HG03439 (cell line): ENCODE measurements around the gene STEAP1.
"Not testable (repeated sequence)": the region's sequence is repeated elsewhere in the genome, so short reads cannot be mapped to it uniquely, and the experiment has no call there.

Experiments
- ATAC-seq: cut with Tn5 transposase; IDR thresholded peaks from one replicate; pipeline ENCODE4 v1.9.1; 2021; ENCODE audit warnings: mild to moderate bottlenecking, moderate library complexity; ENCODE audit not compliant: unreplicated experiment

The STEAP1 gene

GRCh38 chr7:90173127-90173844, 19.0 kb downstream of the STEAP1 start:
- ATAC-seq, result peak; percentile 89

- no peak for ATAC-seq
Measured at GRCh38 chr7:90175667-90176066, 21.4 kb downstream of the STEAP1 start.

- ATAC-seq, result no peak
Measured at GRCh38 chr7:90176195-90176594, 21.9 kb downstream of the STEAP1 start.

- no peak for ATAC-seq
Measured at GRCh38 chr7:90178166-90178565, 23.9 kb downstream of the STEAP1 start.

GRCh38 chr7:90178679-90179278, 24.5 kb downstream of the STEAP1 start:
- ATAC-seq, result peak; percentile 89

- no peak for ATAC-seq
Measured at GRCh38 chr7:90180011-90180585, 25.8 kb downstream of the STEAP1 start.

- no peak for ATAC-seq
Measured at GRCh38 chr7:90180649-90181048, 26.4 kb downstream of the STEAP1 start.

- ATAC-seq, result no peak
Measured at GRCh38 chr7:90181485-90181884, 27.2 kb downstream of the STEAP1 start.

- not testable (repeated sequence) for ATAC-seq
Measured at GRCh38 chr7:90186290-90186689, 32.0 kb downstream of the STEAP1 start.

GRCh38 chr7:90187507-90188050, 33.3 kb downstream of the STEAP1 start:
- ATAC-seq, result no peak

GRCh38 chr7:90188281-90188680, 34.0 kb downstream of the STEAP1 start:
- no peak for ATAC-seq

- no peak for ATAC-seq
Measured at GRCh38 chr7:90190995-90191394, 36.7 kb downstream of the STEAP1 start.

- ATAC-seq, result no peak
Measured at GRCh38 chr7:90191648-90192047, 37.4 kb downstream of the STEAP1 start.

GRCh38 chr7:90192876-90193750, 38.8 kb downstream of the STEAP1 start:
- ATAC-seq, result no peak

GRCh38 chr7:90194911-90195809, 40.9 kb downstream of the STEAP1 start:
- ATAC-seq, result no peak

- ATAC-seq, result no peak
Measured at GRCh38 chr7:90201500-90202195, 47.4 kb downstream of the STEAP1 start.

GRCh38 chr7:90207956-90208355, 53.7 kb downstream of the STEAP1 start:
- no peak for ATAC-seq

- ATAC-seq, result no peak
Measured at GRCh38 chr7:90209776-90210175, 55.5 kb downstream of the STEAP1 start.

GRCh38 chr7:90210475-90210874, 56.2 kb downstream of the STEAP1 start:
- ATAC-seq, result no peak
